Ovary (tissue), 9 donors: ENCODE measurements around the gene ATP10B. TPM values are rescaled to one million over a fixed set of nuclear protein-coding genes. Genes with fewer than 3 reads are reported as not detected.

Experiments used
- DNase-seq, 5 donors: peaks; one replicate each; pipeline ENCODE4 v3.0.0-alpha.2; 2019 to 2020
- H3K27ac ChIP-seq, 2 donors: fragments of 200-600 bp; one replicate each; pipeline versions ENCODE4 v1.5.1 to v1.8.0; 2019 to 2022
- H3K27me3 ChIP-seq: fragments of 200-600 bp; one replicate; pipeline ENCODE4 v1.8.0; 2022
- H3K36me3 ChIP-seq: fragments of 200-600 bp; sonication (generic); one replicate; pipeline ENCODE4 v1.5.1; 2019
- H3K4me1 ChIP-seq: one replicate; pipeline ENCODE4 v1.8.1; 2013; ENCODE audit warnings: mild to moderate bottlenecking, moderate library complexity; ENCODE audit not compliant: insufficient read depth
- H3K4me3 ChIP-seq: fragments of 200-600 bp; sonication (generic); one replicate; pipeline ENCODE4 v1.5.1; 2017
- H3K9me3 ChIP-seq, 2 donors: fragments of 200-600 bp in 1 of 2; sonication (generic) in 1 of 2; one replicate each; pipeline versions ENCODE4 v1.5.1 to v1.8.1; 2013 to 2019; ENCODE audit warnings: mild to moderate bottlenecking in 1 of 2, moderate library complexity in 1 of 2
- CTCF ChIP-seq, 3 donors: fragments of 450-650 bp in 2 of 3; fragments of 200-600 bp in 1 of 3; IDR thresholded peaks; one replicate each; pipeline versions ENCODE4 v1.5.1 to v1.8.0; 2016 to 2022; ENCODE audit warnings: antibody characterized with exemption in 3 of 3, mild to moderate bottlenecking in 1 of 3
- EP300 ChIP-seq: sonication (generic); formaldehyde crosslinking; IDR thresholded peaks from one replicate; pipeline ENCODE4 v1.6.1; 2017; ENCODE audit warnings: antibody characterized with exemption
- POLR2A ChIP-seq: fragments of 450-650 bp; IDR thresholded peaks from one replicate; pipeline ENCODE4 v1.6.1; 2017; ENCODE audit warnings: antibody characterized with exemption, mild to moderate bottlenecking, moderate library complexity
- WGBS, 3 donors: extraction: QIAGEN DNeasy Blood & Tissue Kit in 1 of 3; methylation state at CpG; one replicate each; pipeline versions ENCODE4 v1.1.5 to v1.1.7; 2013 to 2017; 5-methylcytosine and 5-hydroxymethylcytosine counted together
- intact Hi-C, 4 donors: fragments of 100-400 bp; cut with DNase I; formaldehyde crosslinking; loops; one replicate each; pipeline versions ENCODE4 v1.11.0 to v1.15.1; 2022 to 2023
- polyA plus RNA-seq, 2 donors: library from polyadenylated mRNA; stranded (reverse); fragments of 200-250 nt in 1 of 2; fragments of 350-450 nt in 1 of 2; fragmentation: Illumina TruSeq in 1 of 2; extraction: RNeasy Lipid Tissue Mini Kit (QIAGEN cat#74804) in 1 of 2; gene quantifications; one replicate each; pipeline ENCODE4 v1.2.3, GENCODE V29; 2013 to 2014
- total RNA-seq, 7 donors: library from RNA; depleted of rRNA in 2 of 7; stranded (reverse); fragments of >200 nt in 2 of 7; fragmentation: NEBNext Ultra II Directional in 3 of 7; extraction: Animal tissue kit (Norgen Biotek cat#: 25700) in 3 of 7; gene quantifications; one replicate each; pipeline versions ENCODE4 v1.1.0 to v1.2.4, GENCODE V29; 2016 to 2023
- donor health status: DM: no; HTN: no; CAD: no; lungs with moderate emphysema.
- donor health status: DM: no; HTN: no; CAD: no.
- donor health status: Bipolar disorder and iron deficiency.
- donor health status: DM: yes; HTN: yes; CAD: no.
- donor health status: DM: no; HTN: no; CAD: no.
- donor health status: DM: yes; HTN: yes; CAD: no.

Gene ATP10B
- total and polyA plus RNA-seq, 9 donors = 0.02 to 19.1 (median 0.34) TPM; not detected in 1

- Histone ChIP-seq H3K4me1 (no peaks in the 10 kb centered on the region), H3K36me3 (no peaks in the 10 kb centered on the region), H3K27me3 (no peaks in the 10 kb centered on the region), H3K27ac (no peak overlapping the region), H3K4me3 (no peak overlapping the region), H3K9me3 (no peaks in the 10 kb centered on the region)
- intact Hi-C loops = no loop called here
- TF ChIP-seq POLR2A (no peak), EP300 (no peak), CTCF (IDR thresholded peaks at IDR 0.05) (no peak)
- no peak for DNase-seq
Observed at GRCh38 chr5:160641405-160641804, 210.6 kb downstream of the ATP10B start.

- no peak overlapping the region for H3K27ac ChIP-seq
- DNase-seq = no peak
- no peak overlapping the region for H3K4me3 ChIP-seq
- no peaks in the 10 kb centered on the region for H3K27me3 ChIP-seq
- no peaks in the 10 kb centered on the region for H3K36me3 ChIP-seq
- no peaks in the 10 kb centered on the region for H3K4me1 ChIP-seq
- intact Hi-C loops = no loop called here
- 81 to 90% (median 88%) methylated on average over 7 of the region's 7 CpGs for WGBS, 3 donors
- H3K9me3 ChIP-seq = no peaks in the 10 kb centered on the region
- no peak for TF ChIP-seq CTCF (IDR thresholded peaks at IDR 0.05)
- TF ChIP-seq EP300 = no peak
- no peak for TF ChIP-seq POLR2A
Observed at GRCh38 chr5:160640406-160640805, 211.6 kb downstream of the ATP10B start.

GRCh38 chr5:160638161-160638742 lies 213.8 kb downstream of the ATP10B start:
- intact Hi-C loops = no loop called here
- no peaks in the 10 kb centered on the region for H3K36me3 ChIP-seq
- WGBS, 3 donors = 47 to 66% (median 57%) methylated on average over 3 of the region's 3 CpGs

GRCh38 chr5:160637357-160638090 lies 214.5 kb downstream of the ATP10B start:
- 66 to 76% (median 71%) methylated on average over 4 of the region's 4 CpGs for WGBS, 3 donors
- intact Hi-C loops = no loop called here
- TF ChIP-seq CTCF (IDR thresholded peaks at IDR 0.05) (no peak), EP300 (no peak), POLR2A (no peak)

More at GRCh38 chr5:160638161-160638742, 213.8 kb downstream of the ATP10B start:
- Histone ChIP-seq H3K9me3 (no peaks in the 10 kb centered on the region), H3K27me3 (no peaks in the 10 kb centered on the region), H3K27ac (no peak overlapping the region), H3K4me3 (no peak overlapping the region), H3K4me1 (no peaks in the 10 kb centered on the region)
- no peak for TF ChIP-seq EP300
- TF ChIP-seq CTCF (IDR thresholded peaks at IDR 0.05) = no peak
- no peak for TF ChIP-seq POLR2A
- no peak for DNase-seq

More at GRCh38 chr5:160637357-160638090, 214.5 kb downstream of the ATP10B start:
- no peaks in the 10 kb centered on the region for H3K27me3 ChIP-seq
- no peaks in the 10 kb centered on the region for H3K9me3 ChIP-seq
- DNase-seq = no peak
- no peaks in the 10 kb centered on the region for H3K4me1 ChIP-seq
- H3K4me3 ChIP-seq = no peak overlapping the region
- no peak overlapping the region for H3K27ac ChIP-seq
- no peaks in the 10 kb centered on the region for H3K36me3 ChIP-seq
